ENCODE measurements around the gene RYR3. TPM values are rescaled to one million over a fixed set of nuclear protein-coding genes. Genes with fewer than 3 reads are reported as not detected.

The RYR3 gene
- total RNA-seq, 1 experiment from 2014 or later: not detected

- Histone ChIP-seq H3K27ac (ENCODE audit: low read length) (no peak overlapping the region), H2AFZ (ENCODE audit: low read length) (no peak overlapping the region), H3K27me3 (ENCODE audit: low read length) (no peaks in the 10 kb centered on the region), H3K4me1 (ENCODE audit: low read length) (no peaks in the 10 kb centered on the region), H3K9me2 (replicated peaks; ENCODE audit: insufficient read depth, low read length) (no peaks in the 10 kb centered on the region), H3K36me3 (ENCODE audit: insufficient read depth, low read length) (no peaks in the 10 kb centered on the region), H3K4me2 (ENCODE audit: low read depth, low read length, poor library complexity, severe bottlenecking) (no peak overlapping the region), H4K20me1 (ENCODE audit: insufficient read depth, low read depth, low read length) (no peaks in the 10 kb centered on the region), H3K4me3 (ENCODE audit: low read length) (no peak overlapping the region), H3K9ac (ENCODE audit: low read length) (no peak overlapping the region), H3K79me2 (ENCODE audit: low read length) (no peaks in the 10 kb centered on the region), H3K9me3 (ENCODE audit: low read length) (no peaks in the 10 kb centered on the region)
- DNase-seq: no peak
Observed at GRCh38 chr15:33866101-33866737, 555.5 kb downstream of the RYR3 start.

DNA sequence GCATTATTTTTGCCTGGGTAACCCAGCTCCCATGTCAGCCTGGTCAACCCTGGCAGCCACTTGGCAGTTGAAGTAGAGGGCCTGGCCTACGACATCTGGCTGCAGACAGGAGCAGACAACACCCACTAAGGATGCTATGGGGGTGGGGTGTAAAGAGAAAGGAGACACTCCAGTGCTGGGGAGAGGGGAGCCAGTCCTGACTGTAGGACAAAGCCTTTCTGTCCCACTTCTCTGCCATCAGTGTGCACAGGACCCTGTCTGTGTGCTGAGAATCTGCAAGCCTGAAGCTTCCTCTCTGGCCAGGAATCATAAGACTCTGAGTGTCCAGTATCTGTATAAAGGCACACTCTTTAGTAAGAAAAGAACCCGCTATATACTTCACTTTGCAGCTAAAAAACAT, 561.2 kb downstream of the RYR3 start:
- no peak for DNase-seq
- Histone ChIP-seq H2AFZ (ENCODE audit: low read length) (no peak overlapping the region), H3K9me2 (replicated peaks; ENCODE audit: insufficient read depth, low read length) (no peaks in the 10 kb centered on the region), H3K4me1 (ENCODE audit: low read length) (no peaks in the 10 kb centered on the region; the same call in 1 of the 2 replicates), H3K9me3 (ENCODE audit: low read length) (no peaks in the 10 kb centered on the region), H4K20me1 (ENCODE audit: insufficient read depth, low read depth, low read length) (peaks cover 2% of the 10 kb centered on the region; the same call in 1 of the 2 replicates), H3K27ac (ENCODE audit: low read length) (no peak overlapping the region), H3K9ac (ENCODE audit: low read length) (no peak overlapping the region), H3K4me2 (ENCODE audit: low read depth, low read length, poor library complexity, severe bottlenecking) (no peak overlapping the region), H3K79me2 (ENCODE audit: low read length) (no peaks in the 10 kb centered on the region), H3K27me3 (ENCODE audit: low read length) (no peaks in the 10 kb centered on the region), H3K4me3 (ENCODE audit: low read length) (no peak overlapping the region), H3K36me3 (ENCODE audit: insufficient read depth, low read length) (no peaks in the 10 kb centered on the region)

DNA sequence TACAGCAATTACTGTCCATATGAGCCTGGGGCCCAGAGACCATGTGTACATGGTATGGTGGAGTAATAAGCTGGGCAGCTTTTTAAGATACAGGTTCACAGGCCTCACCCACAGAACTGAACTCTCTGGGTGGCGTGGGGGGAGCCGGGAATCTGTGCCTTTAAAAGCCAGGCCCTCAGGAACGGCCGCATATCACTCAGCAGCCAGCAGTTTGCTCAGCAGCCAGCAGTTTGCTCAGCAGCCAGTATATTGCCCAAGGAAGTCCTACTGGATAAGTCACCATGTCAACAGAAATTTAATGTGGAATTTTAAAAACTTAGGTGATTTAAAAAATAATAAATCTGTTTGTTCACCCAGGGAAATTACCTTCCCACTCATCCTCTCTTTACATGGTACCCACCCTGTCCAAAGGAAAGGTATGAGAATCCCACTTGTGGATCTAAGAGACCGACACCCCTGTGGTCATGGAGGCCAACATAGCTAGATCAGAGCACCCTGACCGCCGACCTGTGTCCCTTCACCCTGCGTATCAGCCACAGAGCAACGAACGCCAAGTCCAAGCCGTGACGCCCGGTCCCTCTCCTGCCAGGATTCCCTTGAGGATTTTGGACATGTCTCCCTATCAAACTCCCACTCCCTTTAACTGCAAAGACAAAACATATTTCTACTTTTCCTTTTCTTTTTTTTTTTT, 561.8 kb downstream of the RYR3 start:
- Histone ChIP-seq H2AFZ (ENCODE audit: low read length) (no peak overlapping the region), H4K20me1 (ENCODE audit: insufficient read depth, low read depth, low read length) (peaks cover 4% of the 10 kb centered on the region; the same call in 1 of the 2 replicates), H3K4me3 (ENCODE audit: low read length) (no peak overlapping the region), H3K4me1 (ENCODE audit: low read length) (no peaks in the 10 kb centered on the region; the same call in 1 of the 2 replicates), H3K9me3 (ENCODE audit: low read length) (no peaks in the 10 kb centered on the region), H3K9me2 (replicated peaks; ENCODE audit: insufficient read depth, low read length) (no peaks in the 10 kb centered on the region), H3K79me2 (ENCODE audit: low read length) (no peaks in the 10 kb centered on the region), H3K9ac (ENCODE audit: low read length) (no peak overlapping the region), H3K27me3 (ENCODE audit: low read length) (no peaks in the 10 kb centered on the region), H3K36me3 (ENCODE audit: insufficient read depth, low read length) (no peaks in the 10 kb centered on the region), H3K27ac (ENCODE audit: low read length) (no peak overlapping the region), H3K4me2 (ENCODE audit: low read depth, low read length, poor library complexity, severe bottlenecking) (no peak overlapping the region)
- no peak for DNase-seq

DNA sequence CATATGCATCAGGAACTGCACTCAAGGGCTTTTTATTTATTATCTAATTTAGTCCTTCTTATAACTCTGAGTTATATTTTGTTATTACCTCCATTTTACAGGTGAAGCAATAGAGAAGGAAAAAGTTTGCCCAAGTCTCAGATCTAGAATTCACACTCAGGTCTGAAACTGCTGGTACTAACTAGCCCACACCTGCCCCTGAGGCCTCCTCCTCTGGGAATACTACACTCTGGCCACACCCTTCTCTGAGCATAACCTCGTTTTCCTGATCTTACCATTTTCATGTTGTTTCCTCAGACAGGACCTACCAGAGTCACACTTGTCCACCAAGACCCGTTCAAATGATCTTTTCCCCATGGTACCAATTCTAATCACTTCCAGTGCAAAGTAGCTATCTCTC, 563.4 kb downstream of the RYR3 start:
- no peak for DNase-seq
- H3K79me2 ChIP-seq (ENCODE audit: low read length): no peaks in the 10 kb centered on the region
- no peaks in the 10 kb centered on the region for H3K9me3 ChIP-seq (ENCODE audit: low read length)

DNA sequence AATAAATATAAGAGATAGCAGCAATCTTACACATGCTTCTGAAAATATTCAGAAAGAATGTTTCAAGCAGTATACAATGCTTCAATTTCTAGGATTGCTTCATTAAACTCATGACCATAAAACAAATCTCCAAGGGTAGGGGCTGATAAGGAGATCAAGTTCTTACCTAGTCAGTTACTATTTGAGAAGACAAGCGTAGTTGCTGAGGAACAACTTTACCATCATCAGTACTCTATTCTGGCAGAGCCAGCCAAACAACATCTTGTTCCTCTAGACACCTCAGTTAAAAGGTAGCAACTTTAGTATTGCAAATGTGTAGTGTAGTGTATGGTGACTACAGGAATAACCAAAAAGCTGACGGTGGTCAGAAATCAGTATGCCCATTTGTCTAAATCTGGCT, 572.2 kb downstream of the RYR3 start:
- Histone ChIP-seq H3K79me2 (ENCODE audit: low read length) (no peaks in the 10 kb centered on the region), H2AFZ (ENCODE audit: low read length) (no peak overlapping the region), H3K27me3 (ENCODE audit: low read length) (no peaks in the 10 kb centered on the region), H3K4me2 (ENCODE audit: low read depth, low read length, poor library complexity, severe bottlenecking) (no peak overlapping the region), H3K4me3 (ENCODE audit: low read length) (no peak overlapping the region), H3K36me3 (ENCODE audit: insufficient read depth, low read length) (no peaks in the 10 kb centered on the region), H3K9ac (ENCODE audit: low read length) (no peak overlapping the region), H3K9me2 (replicated peaks; ENCODE audit: insufficient read depth, low read length) (no peaks in the 10 kb centered on the region), H3K4me1 (ENCODE audit: low read length) (no peaks in the 10 kb centered on the region), H3K9me3 (ENCODE audit: low read length) (no peaks in the 10 kb centered on the region; the same call in 1 of the 2 replicates), H4K20me1 (ENCODE audit: insufficient read depth, low read depth, low read length) (peaks cover 5% of the 10 kb centered on the region; the same call in 1 of the 2 replicates), H3K27ac (ENCODE audit: low read length) (no peak overlapping the region)
- no peak for DNase-seq

More for the DNA sequence above, 563.4 kb downstream of the RYR3 start:
- H3K27ac ChIP-seq (ENCODE audit: low read length): no peak overlapping the region
- no peak overlapping the region for H3K4me3 ChIP-seq (ENCODE audit: low read length)
- no peak overlapping the region for H3K9ac ChIP-seq (ENCODE audit: low read length)
- H3K4me2 ChIP-seq (ENCODE audit: low read depth, low read length, poor library complexity, severe bottlenecking): no peak overlapping the region
- peaks cover 4% of the 10 kb centered on the region; the same call in 1 of the 2 replicates for H4K20me1 ChIP-seq (ENCODE audit: insufficient read depth, low read depth, low read length)
- no peaks in the 10 kb centered on the region for H3K9me2 ChIP-seq (replicated peaks; ENCODE audit: insufficient read depth, low read length)
- H3K27me3 ChIP-seq (ENCODE audit: low read length): no peaks in the 10 kb centered on the region
- no peaks in the 10 kb centered on the region; the same call in 1 of the 2 replicates for H3K4me1 ChIP-seq (ENCODE audit: low read length)
- no peak overlapping the region for H2AFZ ChIP-seq (ENCODE audit: low read length)
- H3K36me3 ChIP-seq (ENCODE audit: insufficient read depth, low read length): no peaks in the 10 kb centered on the region

- H3K4me2 ChIP-seq (ENCODE audit: low read depth, low read length, poor library complexity, severe bottlenecking): no peak overlapping the region
- DNase-seq: no peak
- H4K20me1 ChIP-seq (ENCODE audit: insufficient read depth, low read depth, low read length): peaks cover 5% of the 10 kb centered on the region; the same call in 1 of the 2 replicates
Observed at GRCh38 chr15:33888176-33888575, 577.4 kb downstream of the RYR3 start.

DNA sequence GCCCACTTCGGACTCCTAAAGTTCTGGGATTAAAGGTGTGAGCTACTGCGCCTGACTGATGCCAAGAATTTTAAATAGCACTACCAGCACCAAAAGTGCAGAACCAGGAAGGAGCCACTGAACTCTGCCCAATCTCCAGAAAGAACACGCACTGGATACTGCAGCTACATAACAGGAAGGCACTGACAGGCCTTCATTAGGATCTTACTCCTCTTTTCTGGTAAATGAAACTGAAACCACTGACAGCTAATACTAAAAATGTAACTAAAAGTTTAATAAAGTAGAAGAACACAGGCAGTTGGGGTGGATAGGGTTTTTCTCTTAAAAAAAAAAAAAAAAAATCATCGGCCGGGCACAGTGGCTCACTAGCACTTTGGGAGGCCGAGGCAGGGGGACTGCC, 583.4 kb downstream of the RYR3 start:
- Histone ChIP-seq H3K9me3 (ENCODE audit: low read length) (no peaks in the 10 kb centered on the region), H3K36me3 (ENCODE audit: insufficient read depth, low read length) (no peaks in the 10 kb centered on the region), H3K9ac (ENCODE audit: low read length) (no peak overlapping the region), H3K27me3 (ENCODE audit: low read length) (no peaks in the 10 kb centered on the region), H2AFZ (ENCODE audit: low read length) (no peak overlapping the region), H4K20me1 (ENCODE audit: insufficient read depth, low read depth, low read length) (peaks cover 6% of the 10 kb centered on the region; the same call in 1 of the 2 replicates), H3K4me3 (ENCODE audit: low read length) (no peak overlapping the region), H3K79me2 (ENCODE audit: low read length) (no peaks in the 10 kb centered on the region), H3K4me1 (ENCODE audit: low read length) (no peaks in the 10 kb centered on the region), H3K9me2 (replicated peaks; ENCODE audit: insufficient read depth, low read length) (no peaks in the 10 kb centered on the region), H3K4me2 (ENCODE audit: low read depth, low read length, poor library complexity, severe bottlenecking) (no peak overlapping the region), H3K27ac (ENCODE audit: low read length) (no peak overlapping the region)
- DNase-seq: no peak

More at GRCh38 chr15:33888176-33888575, 577.4 kb downstream of the RYR3 start:
- Histone ChIP-seq H3K4me1 (ENCODE audit: low read length) (no peaks in the 10 kb centered on the region), H3K4me3 (ENCODE audit: low read length) (no peak overlapping the region), H3K79me2 (ENCODE audit: low read length) (no peaks in the 10 kb centered on the region), H3K9me2 (replicated peaks; ENCODE audit: insufficient read depth, low read length) (no peaks in the 10 kb centered on the region), H3K36me3 (ENCODE audit: insufficient read depth, low read length) (no peaks in the 10 kb centered on the region), H2AFZ (ENCODE audit: low read length) (no peak overlapping the region), H3K27ac (ENCODE audit: low read length) (no peak overlapping the region), H3K9ac (ENCODE audit: low read length) (no peak overlapping the region), H3K9me3 (ENCODE audit: low read length) (no peaks in the 10 kb centered on the region; the same call in 1 of the 2 replicates), H3K27me3 (ENCODE audit: low read length) (no peaks in the 10 kb centered on the region)

- Histone ChIP-seq H3K36me3 (ENCODE audit: insufficient read depth, low read length) (no peaks in the 10 kb centered on the region), H3K9ac (ENCODE audit: low read length) (no peak overlapping the region), H3K9me3 (ENCODE audit: low read length) (no peaks in the 10 kb centered on the region), H2AFZ (ENCODE audit: low read length) (no peak overlapping the region), H3K4me1 (ENCODE audit: low read length) (no peaks in the 10 kb centered on the region), H3K4me3 (ENCODE audit: low read length) (no peak overlapping the region), H3K27ac (ENCODE audit: low read length) (no peak overlapping the region), H3K9me2 (replicated peaks; ENCODE audit: insufficient read depth, low read length) (no peaks in the 10 kb centered on the region), H3K79me2 (ENCODE audit: low read length) (no peaks in the 10 kb centered on the region), H3K27me3 (ENCODE audit: low read length) (no peaks in the 10 kb centered on the region), H4K20me1 (ENCODE audit: insufficient read depth, low read depth, low read length) (0 out of 2 replicates have a peak, but pooled peaks cover 5% of the 10 kb centered on the region), H3K4me2 (ENCODE audit: low read depth, low read length, poor library complexity, severe bottlenecking) (no peak overlapping the region)
- no peak for DNase-seq
Observed at GRCh38 chr15:33902043-33902442, 591.3 kb downstream of the RYR3 start.

Measured in Karpas-422 (cell line).